Mucosa of descending colon (tissue), 3 donors: ENCODE results near the gene LTO1. TPM values are rescaled to one million over a fixed set of nuclear protein-coding genes. Genes with fewer than 3 reads are reported as not detected.
A peak's percentile ranks its signal among the peaks of the same experiment; 100 is the strongest.

Experiments
- ATAC-seq: fragments of 200-7000 bp; cut with Tn5 transposase; one replicate; pipeline ENCODE4 v1.9.1; 2020; ENCODE audit warnings: mild to moderate bottlenecking, moderate library complexity
- DNase-seq, 3 donors: peaks; one replicate each; pipeline ENCODE4 v3.0.0-alpha.2; 2020
- H3K36me3 ChIP-seq: fragments of 200-600 bp; one replicate; pipeline ENCODE4 v1.8.0; 2021; ENCODE audit warnings: low read depth, mild to moderate bottlenecking
- H3K4me1 ChIP-seq: fragments of 200-600 bp; one replicate; pipeline ENCODE4 v1.8.0; 2021; ENCODE audit warnings: low read depth, mild to moderate bottlenecking
- H3K4me3 ChIP-seq: fragments of 200-600 bp; one replicate; pipeline ENCODE4 v1.8.0; 2021; ENCODE audit warnings: mild to moderate bottlenecking
- H3K9me3 ChIP-seq: fragments of 200-600 bp; one replicate; pipeline ENCODE4 v1.8.0; 2021; ENCODE audit warnings: mild to moderate bottlenecking
- CTCF ChIP-seq: fragments of 200-600 bp; IDR thresholded peaks from one replicate; pipeline ENCODE4 v1.8.0; 2022; ENCODE audit warnings: antibody characterized with exemption, mild to moderate bottlenecking
- intact Hi-C, 2 donors: fragments of 100-400 bp; cut with DNase I in 1 of 2; cut with micrococcal nuclease in 1 of 2; formaldehyde crosslinking; loops; one replicate each; pipeline versions ENCODE4 v1.11.0 to v1.11.1; 2022; cut with DNase I, micrococcal nuclease
- total RNA-seq, 3 donors: library from RNA; stranded (reverse); fragmentation: NEBNext Ultra II Directional in 2 of 3; extraction: Animal tissue kit (Norgen Biotek cat#: 25700) in 2 of 3; gene quantifications; one replicate each; pipeline versions ENCODE4 v1.2.1 to v1.2.4, GENCODE V29; 2021 to 2023
- donor health status: DM: no; HTN: no; CAD: no; lungs with moderate emphysema.
- donor health status: DM: no; HTN: no; CAD: no.
- donor health status: DM: no; HTN: yes; CAD: no.

The LTO1 gene
- total RNA-seq, 3 donors from 2014 or later: 21.8 to 30.5 (median 22.4) TPM

- H3K36me3 ChIP-seq: no peaks in the 10 kb centered on the region
- intact Hi-C loops: no loop called here
- ATAC-seq: peak; percentile 77
- no peak for TF ChIP-seq CTCF
- no peaks in the 10 kb centered on the region for H3K4me1 ChIP-seq
- peak in 2 of 3 donors; percentile 32 to 55 for DNase-seq
- H3K4me3 ChIP-seq: no peak overlapping the region
- no peaks in the 10 kb centered on the region for H3K9me3 ChIP-seq
Observed at GRCh38 chr11:69654660-69655478, 20.3 kb downstream of the LTO1 start.

DNA sequence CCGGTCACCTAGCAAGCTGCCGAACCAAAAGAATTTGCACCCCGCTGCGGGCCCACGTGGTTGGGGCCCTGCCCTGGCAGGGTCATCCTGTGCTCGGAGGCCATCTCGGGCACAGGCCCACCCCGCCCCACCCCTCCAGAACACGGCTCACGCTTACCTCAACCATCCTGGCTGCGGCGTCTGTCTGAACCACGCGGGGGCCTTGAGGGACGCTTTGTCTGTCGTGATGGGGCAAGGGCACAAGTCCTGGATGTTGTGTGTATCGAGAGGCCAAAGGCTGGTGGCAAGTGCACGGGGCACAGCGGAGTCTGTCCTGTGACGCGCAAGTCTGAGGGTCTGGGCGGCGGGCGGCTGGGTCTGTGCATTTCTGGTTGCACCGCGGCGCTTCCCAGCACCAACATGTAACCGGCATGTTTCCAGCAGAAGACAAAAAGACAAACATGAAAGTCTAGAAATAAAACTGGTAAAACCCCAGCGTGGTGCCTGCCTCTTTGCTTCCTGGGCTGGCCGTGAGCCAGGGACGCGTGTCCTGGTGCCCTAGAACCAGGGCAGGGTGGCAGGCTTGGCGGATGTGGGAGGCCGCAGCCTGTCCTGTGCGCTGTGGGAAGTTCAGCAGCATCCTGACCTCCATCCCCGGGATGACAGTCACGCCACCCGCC lies 21.0 kb downstream of the LTO1 start:
- no peaks in the 10 kb centered on the region for H3K36me3 ChIP-seq
- intact Hi-C loops: no loop called here
- no peaks in the 10 kb centered on the region for H3K4me1 ChIP-seq
- TF ChIP-seq CTCF: no peak
- no peak overlapping the region for H3K4me3 ChIP-seq
- peak; percentile 36 for ATAC-seq
- H3K9me3 ChIP-seq: no peaks in the 10 kb centered on the region
- no peak for DNase-seq

DNA sequence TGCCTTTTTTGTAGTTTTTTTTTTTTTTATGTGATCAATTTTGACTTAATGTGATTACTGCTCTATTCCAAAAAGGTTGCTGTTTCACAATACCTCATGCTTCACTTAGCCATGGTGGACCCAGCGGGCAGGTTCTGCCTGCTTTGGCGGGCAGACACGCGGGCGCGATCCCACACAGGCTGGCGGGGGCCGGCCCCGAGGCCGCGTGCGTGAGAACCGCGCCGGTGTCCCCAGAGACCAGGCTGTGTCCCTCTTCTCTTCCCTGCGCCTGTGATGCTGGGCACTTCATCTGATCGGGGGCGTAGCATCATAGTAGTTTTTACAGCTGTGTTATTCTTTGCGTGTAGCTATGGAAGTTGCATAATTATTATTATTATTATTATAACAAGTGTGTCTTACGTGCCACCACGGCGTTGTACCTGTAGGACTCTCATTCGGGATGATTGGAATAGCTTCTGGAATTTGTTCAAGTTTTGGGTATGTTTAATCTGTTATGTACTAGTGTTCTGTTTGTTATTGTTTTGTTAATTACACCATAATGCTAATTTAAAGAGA lies 21.7 kb downstream of the LTO1 start:
- no peak for TF ChIP-seq CTCF
- DNase-seq (peak in 2 of 3 donors; percentile 16 to 43), ATAC-seq (no peak)
- intact Hi-C loops: no loop called here
- Histone ChIP-seq H3K36me3 (no peaks in the 10 kb centered on the region), H3K4me3 (no peak overlapping the region), H3K4me1 (no peaks in the 10 kb centered on the region), H3K9me3 (no peaks in the 10 kb centered on the region)

DNA sequence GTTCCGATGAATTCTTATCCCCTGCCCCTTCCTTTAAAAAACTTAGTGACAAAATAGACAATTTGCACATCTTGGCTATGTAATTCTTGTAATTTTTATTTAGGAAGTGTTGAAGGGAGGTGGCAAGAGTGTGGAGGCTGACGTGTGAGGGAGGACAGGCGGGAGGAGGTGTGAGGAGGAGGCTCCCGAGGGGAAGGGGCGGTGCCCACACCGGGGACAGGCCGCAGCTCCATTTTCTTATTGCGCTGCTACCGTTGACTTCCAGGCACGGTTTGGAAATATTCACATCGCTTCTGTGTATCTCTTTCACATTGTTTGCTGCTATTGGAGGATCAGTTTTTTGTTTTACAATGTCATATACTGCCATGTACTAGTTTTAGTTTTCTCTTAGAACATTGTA lies 22.2 kb downstream of the LTO1 start:
- TF ChIP-seq CTCF: no peak
- Histone ChIP-seq H3K36me3 (no peaks in the 10 kb centered on the region), H3K4me3 (no peak overlapping the region), H3K4me1 (no peaks in the 10 kb centered on the region), H3K9me3 (no peaks in the 10 kb centered on the region)
- intact Hi-C loops: no loop called here
- peak in 1 of 3 donors; percentile 19 for DNase-seq
- ATAC-seq: no peak

DNA sequence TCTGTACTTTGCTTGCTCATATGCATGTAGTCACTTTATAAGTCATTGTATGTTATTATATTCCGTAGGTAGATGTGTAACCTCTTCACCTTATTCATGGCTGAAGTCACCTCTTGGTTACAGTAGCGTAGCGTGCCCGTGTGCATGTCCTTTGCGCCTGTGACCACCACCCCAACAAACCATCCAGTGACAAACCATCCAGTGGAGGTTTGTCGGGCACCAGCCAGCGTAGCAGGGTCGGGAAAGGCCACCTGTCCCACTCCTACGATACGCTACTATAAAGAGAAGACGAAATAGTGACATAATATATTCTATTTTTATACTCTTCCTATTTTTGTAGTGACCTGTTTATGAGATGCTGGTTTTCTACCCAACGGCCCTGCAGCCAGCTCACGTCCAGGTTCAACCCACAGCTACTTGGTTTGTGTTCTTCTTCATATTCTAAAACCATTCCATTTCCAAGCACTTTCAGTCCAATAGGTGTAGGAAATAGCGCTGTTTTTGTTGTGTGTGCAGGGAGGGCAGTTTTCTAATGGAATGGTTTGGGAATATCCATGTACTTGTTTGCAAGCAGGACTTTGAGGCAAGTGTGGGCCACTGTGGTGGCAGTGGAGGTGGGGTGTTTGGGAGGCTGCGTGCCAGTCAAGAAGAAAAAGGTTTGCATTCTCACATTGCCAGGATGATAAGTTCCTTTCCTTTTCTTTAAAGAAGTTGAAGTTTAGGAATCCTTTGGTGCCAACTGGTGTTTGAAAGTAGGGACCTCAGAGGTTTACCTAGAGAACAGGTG lies 23.1 kb downstream of the LTO1 start:
- Histone ChIP-seq H3K36me3 (no peaks in the 10 kb centered on the region), H3K4me3 (no peak overlapping the region), H3K9me3 (no peaks in the 10 kb centered on the region), H3K4me1 (no peaks in the 10 kb centered on the region)
- DNase-seq (peak in 1 of 3 donors; percentile 2), ATAC-seq (no peak)
- TF ChIP-seq CTCF: no peak
- intact Hi-C loops: no loop called here
